CD4-positive, alpha-beta memory T cell (primary cell): ENCODE results near the gene IQGAP2. TPM values are rescaled to one million over a fixed set of nuclear protein-coding genes. Genes with fewer than 3 reads are reported as not detected.

ENCODE experiments used
- CTCF ChIA-PET: fragments of 350-600 bp; sonication (Branson Sonifier 250); formaldehyde crosslinking; loops from one replicate; lab custom pipeline; 2021; ENCODE audit warnings: inconsistent platforms; ENCODE audit not compliant: partially characterized antibody; lab: Charles Lee
- POLR2A ChIA-PET: fragments of 350-600 bp; sonication (Branson Sonifier 250); formaldehyde crosslinking; loops from one replicate; lab custom pipeline; 2021; ENCODE audit not compliant: partially characterized antibody; lab: Charles Lee
- DNase-seq, 5 donors: peaks; one replicate each; pipeline versions ENCODE4 v3.0.0 to v3.0.0-alpha.2; 2020 to 2022; ENCODE audit warnings: mixed read lengths in 1 of 5
- H3K27ac ChIP-seq: one replicate; pipeline ENCODE4 v1.7.0; 2013; ENCODE audit warnings: low read depth, low read length
- H3K27me3 ChIP-seq: 2 replicates; pipeline ENCODE4 v1.7.0; 2013; ENCODE audit warnings: mild to moderate bottlenecking, low read length, moderate library complexity; ENCODE audit not compliant: insufficient read depth
- H3K36me3 ChIP-seq: 2 replicates; pipeline ENCODE4 v1.7.0; 2013; ENCODE audit warnings: mild to moderate bottlenecking, low read length, moderate library complexity; ENCODE audit not compliant: insufficient read depth
- H3K4me1 ChIP-seq: 2 replicates; pipeline ENCODE4 v1.7.0; 2013; ENCODE audit warnings: mild to moderate bottlenecking, low read length, moderate library complexity; ENCODE audit not compliant: insufficient read depth
- H3K4me3 ChIP-seq, 2 donors: one replicate each; pipeline ENCODE4 v1.7.0; 2013; ENCODE audit warnings: low read length in 2 of 2, mild to moderate bottlenecking in 1 of 2
- H3K9me3 ChIP-seq, 2 donors: one replicate each; pipeline ENCODE4 v1.7.0; 2013; ENCODE audit warnings: low read length in 2 of 2, control low read depth in 1 of 2; ENCODE audit not compliant: control insufficient read depth in 1 of 2
- H3K27ac Mint-ChIP-seq, 7 donors: one replicate each; pipeline ENCODE4 v1.8.0; 2020 to 2021; ENCODE audit warnings: mixed read lengths in 7 of 7, mild to moderate bottlenecking in 6 of 7, inconsistent platforms in 3 of 7, moderate library complexity in 3 of 7
- H3K27me3 Mint-ChIP-seq, 2 donors: one replicate each; pipeline ENCODE4 v1.8.0; 2020 to 2021; ENCODE audit warnings: mixed read lengths in 2 of 2
- H3K36me3 Mint-ChIP-seq, 2 donors: one replicate each; pipeline ENCODE4 v1.8.0; 2020 to 2021; ENCODE audit warnings: mixed read lengths in 2 of 2, inconsistent platforms in 1 of 2, mild to moderate bottlenecking in 1 of 2
- H3K4me1 Mint-ChIP-seq, 4 donors: one replicate each; pipeline ENCODE4 v1.8.0; 2020 to 2021; ENCODE audit warnings: mixed read lengths in 4 of 4, mild to moderate bottlenecking in 1 of 4
- H3K4me3 Mint-ChIP-seq, 8 donors: one replicate each; pipeline ENCODE4 v1.8.0; 2020 to 2021; ENCODE audit warnings: mixed read lengths in 8 of 8, mild to moderate bottlenecking in 7 of 8, moderate library complexity in 6 of 8, inconsistent platforms in 3 of 8
- H3K9me3 Mint-ChIP-seq, 8 donors: one replicate each; pipeline ENCODE4 v1.8.0; 2020 to 2021; ENCODE audit warnings: mixed read lengths in 8 of 8, mild to moderate bottlenecking in 5 of 8, inconsistent platforms in 3 of 8, moderate library complexity in 1 of 8
- intact Hi-C: fragments of 100-400 bp; cut with micrococcal nuclease; formaldehyde crosslinking; loops from one replicate; pipeline ENCODE4 v1.15.1; 2023
- polyA plus RNA-seq, 2 donors: library from polyadenylated mRNA; unstranded; fragments of 300-500 nt; fragmentation: Illumina TruSeq; gene quantifications; one replicate each; pipeline ENCODE4 v1.2.3, GENCODE V29; 2021
- total RNA-seq, 2 experiments: library from RNA; stranded (reverse); gene quantifications; one replicate each; pipeline ENCODE4 v1.2.3, GENCODE V29; 2021

The IQGAP2 gene
- total and polyA plus RNA-seq, 4 experiments from 2014 or later: 24.7 to 126 (median 98.5) TPM

DNA sequence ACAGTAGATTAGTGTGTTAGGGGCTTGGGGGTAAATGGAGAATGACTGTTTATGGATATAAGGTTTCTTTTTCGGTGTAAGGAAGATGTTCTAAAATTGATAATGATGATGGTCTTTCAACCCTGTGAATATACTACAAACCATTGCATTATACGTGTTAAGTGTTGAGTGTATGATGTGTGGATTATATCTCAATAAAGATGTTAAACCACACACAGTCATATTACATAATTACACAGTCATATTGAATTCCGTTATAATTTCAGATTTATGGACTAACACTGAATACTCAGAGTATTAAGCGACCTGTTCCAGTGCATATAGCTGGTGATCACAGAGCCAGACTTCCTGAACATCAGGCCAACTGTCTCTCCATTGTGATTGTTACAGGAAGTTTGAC, 152.0 kb downstream of the IQGAP2 start:
- Histone ChIP-seq H3K36me3 (no peaks in the 10 kb centered on the region), H3K9me3 (no peaks in the 10 kb centered on the region), H3K27me3 (no peaks in the 10 kb centered on the region), H3K4me3 (no peak overlapping the region), H3K27ac (no peak overlapping the region), H3K4me1 (peaks cover 24% of the 10 kb centered on the region)
- H3K4me3 Mint-ChIP-seq: no peak overlapping the region
- no peaks in the 10 kb centered on the region for H3K27me3 Mint-ChIP-seq
- peak overlapping the region; percentile 2 to 63 (median 43) for H3K27ac Mint-ChIP-seq
- ChIA-PET POLR2A (interaction anchor here (1.0 kb wide), 1 partner anchor 12 kb away, joined by 3 read pairs; no protein-coding TSS in a partner anchor), CTCF (interaction anchor here (2.0 kb wide), 1 partner anchor 11 kb away, joined by 8 read pairs; no protein-coding TSS in a partner anchor)
- intact Hi-C loops: no loop called here
- peaks cover 18 to 19% of the 10 kb centered on the region in 2 donors for H3K36me3 Mint-ChIP-seq
- peaks cover 31 to 62% (median 49%) of the 10 kb centered on the region in 4 donors for H3K4me1 Mint-ChIP-seq
- H3K9me3 Mint-ChIP-seq: no peaks in the 10 kb centered on the region
- no peak for DNase-seq

DNA sequence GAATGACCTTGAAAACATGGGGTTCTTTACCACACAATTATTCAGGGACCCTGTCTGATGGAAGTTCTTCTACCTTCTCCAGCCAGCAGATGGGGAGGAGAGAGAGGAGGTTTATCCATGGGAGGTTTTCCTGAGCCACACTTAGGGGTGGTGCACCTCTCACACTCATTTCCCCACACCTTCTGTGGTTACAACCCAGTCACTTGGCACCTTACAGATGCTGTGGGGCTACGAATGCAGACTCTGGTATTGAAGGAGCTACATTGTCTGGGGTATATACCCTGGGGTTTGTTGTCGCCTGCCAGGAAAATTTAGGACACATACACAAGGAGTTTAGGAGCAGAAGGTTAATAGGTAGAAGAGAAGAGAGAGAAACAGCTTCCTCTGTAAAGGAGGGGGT, 152.6 kb downstream of the IQGAP2 start:
- Mint-ChIP-seq H3K27me3 (no peaks in the 10 kb centered on the region), H3K9me3 (no peaks in the 10 kb centered on the region), H3K4me1 (peaks cover 33 to 58% (median 47%) of the 10 kb centered on the region in 4 donors), H3K36me3 (peaks cover 18 to 22% of the 10 kb centered on the region in 2 donors), H3K4me3 (peak overlapping the region in 1 of 8 donors; percentile 24), H3K27ac (peak overlapping the region in 6 of 7 donors; percentile 32 to 86 (median 50))
- Histone ChIP-seq H3K27me3 (no peaks in the 10 kb centered on the region), H3K4me3 (no peak overlapping the region), H3K9me3 (no peaks in the 10 kb centered on the region), H3K27ac (no peak overlapping the region), H3K36me3 (no peaks in the 10 kb centered on the region), H3K4me1 (peaks cover 23% of the 10 kb centered on the region)
- POLR2A ChIA-PET: interaction anchor here (0.9 kb wide), 1 partner anchor 13 kb away, joined by 4 read pairs; no protein-coding TSS in a partner anchor
- intact Hi-C loops: no loop called here
- CTCF ChIA-PET: interaction anchor here (2.0 kb wide), 1 partner anchor 12 kb away, joined by 8 read pairs; no protein-coding TSS in a partner anchor
- no peak for DNase-seq

DNA sequence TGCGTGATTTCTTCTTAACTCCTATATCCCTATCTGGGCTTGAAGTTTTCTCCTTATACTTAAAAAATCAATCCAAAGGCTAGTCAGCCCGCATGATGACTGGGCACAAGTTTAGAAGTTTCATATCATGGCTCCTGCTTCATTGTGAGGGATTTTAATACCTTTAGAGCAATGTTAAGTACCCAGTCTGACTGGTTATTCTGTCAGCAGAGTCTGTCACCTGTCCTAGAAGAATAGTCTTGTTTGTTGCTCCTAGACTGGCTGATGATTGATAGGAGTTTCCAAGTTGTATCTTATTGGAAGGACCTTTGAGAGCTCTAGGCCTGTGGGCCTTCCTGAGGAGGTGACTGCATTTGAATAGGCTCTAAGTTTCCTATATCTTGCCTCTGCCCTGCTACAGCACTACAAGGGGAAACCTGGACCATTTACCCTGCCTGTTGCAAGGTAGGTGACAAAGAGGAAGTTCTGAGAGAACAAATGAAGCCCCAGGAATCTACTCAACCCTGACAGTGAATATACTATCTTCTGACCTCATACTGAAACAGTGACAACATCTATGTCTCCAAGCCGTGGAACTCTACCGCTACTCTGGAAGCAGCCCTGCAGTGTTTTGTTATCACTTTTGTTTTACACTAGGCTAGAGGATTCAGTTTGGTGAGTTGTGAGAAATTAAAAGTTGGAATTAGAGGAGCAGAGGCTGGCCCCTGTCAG, 153.6 kb downstream of the IQGAP2 start:
- H3K4me3 ChIP-seq: no peak overlapping the region
- H3K36me3 ChIP-seq: peaks cover 8% of the 10 kb centered on the region
- Mint-ChIP-seq H3K27me3 (no peaks in the 10 kb centered on the region), H3K36me3 (peaks cover 18 to 27% of the 10 kb centered on the region in 2 donors), H3K4me3 (peak overlapping the region in 2 of 8 donors; percentile 23 to 28), H3K4me1 (peaks cover 35 to 59% (median 53%) of the 10 kb centered on the region in 4 donors), H3K27ac (peak overlapping the region; percentile 59 to 90 (median 74)), H3K9me3 (no peaks in the 10 kb centered on the region)
- CTCF ChIA-PET: no interaction called here
- H3K9me3 ChIP-seq: no peaks in the 10 kb centered on the region
- no peaks in the 10 kb centered on the region for H3K27me3 ChIP-seq
- peaks cover 23% of the 10 kb centered on the region for H3K4me1 ChIP-seq
- DNase-seq: no peak
- H3K27ac ChIP-seq: peak overlapping the region; percentile 12
- POLR2A ChIA-PET: interaction anchor here (1.1 kb wide), 1 partner anchor 9 kb away, joined by 3 read pairs; no protein-coding TSS in a partner anchor
- intact Hi-C loops: no loop called here

DNA sequence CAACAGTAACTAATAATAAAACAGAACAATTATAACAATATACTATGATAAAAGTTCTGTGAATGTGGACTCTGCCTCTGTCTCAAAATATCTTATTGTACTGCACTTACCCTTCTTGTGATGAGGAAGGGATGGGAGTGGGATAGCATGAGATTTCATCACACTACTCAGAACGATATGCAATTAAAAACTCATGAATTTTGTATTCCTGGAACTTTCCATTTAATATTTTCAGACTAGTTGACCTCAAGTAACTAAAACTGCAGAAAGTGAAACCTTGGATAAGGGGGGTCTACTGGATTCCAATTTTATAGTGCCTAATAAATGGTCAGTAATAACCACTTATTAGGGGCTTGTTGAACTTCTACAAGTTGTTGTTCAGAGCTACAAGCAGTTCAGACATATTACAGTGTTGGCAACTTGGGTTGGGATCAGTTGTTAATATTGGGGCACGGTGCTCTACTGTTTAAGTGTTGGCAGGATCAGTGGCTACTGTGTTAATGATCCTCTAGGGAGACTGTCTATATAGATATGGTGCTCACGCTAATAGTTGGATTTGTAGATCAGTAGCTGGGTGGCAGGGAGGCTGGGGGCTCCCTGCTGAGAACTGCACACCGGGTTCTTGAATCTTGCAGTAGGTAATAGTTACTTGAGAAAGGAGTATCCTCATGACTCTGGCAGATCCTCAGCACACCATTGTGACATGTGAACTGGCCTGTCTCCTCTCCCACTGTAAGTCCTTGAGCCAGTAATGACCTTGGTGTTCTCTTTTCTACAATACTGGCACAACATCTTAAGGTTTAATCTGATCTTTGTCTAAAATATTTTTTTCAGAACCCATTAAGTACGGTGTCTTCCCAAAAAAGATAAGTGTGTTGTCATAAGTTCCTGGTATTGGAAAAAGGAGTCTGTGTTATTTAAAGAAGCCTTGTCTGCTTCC, 158.1 kb downstream of the IQGAP2 start:
- Mint-ChIP-seq H3K4me1 (peaks cover 26 to 49% (median 34%) of the 10 kb centered on the region in 4 donors), H3K9me3 (no peaks in the 10 kb centered on the region), H3K4me3 (no peak overlapping the region), H3K27me3 (no peaks in the 10 kb centered on the region), H3K27ac (peak overlapping the region in 4 of 7 donors; percentile 22 to 65 (median 58)), H3K36me3 (peaks cover 50 to 68% of the 10 kb centered on the region in 2 donors)
- no peak overlapping the region for H3K27ac ChIP-seq
- peaks cover 7% of the 10 kb centered on the region for H3K4me1 ChIP-seq
- ChIA-PET POLR2A (no interaction called here), CTCF (no interaction called here)
- no peaks in the 10 kb centered on the region for H3K9me3 ChIP-seq
- peaks cover 22% of the 10 kb centered on the region for H3K36me3 ChIP-seq
- no peak overlapping the region for H3K4me3 ChIP-seq
- no peaks in the 10 kb centered on the region for H3K27me3 ChIP-seq
- DNase-seq: no peak
- intact Hi-C loops: no loop called here

DNA sequence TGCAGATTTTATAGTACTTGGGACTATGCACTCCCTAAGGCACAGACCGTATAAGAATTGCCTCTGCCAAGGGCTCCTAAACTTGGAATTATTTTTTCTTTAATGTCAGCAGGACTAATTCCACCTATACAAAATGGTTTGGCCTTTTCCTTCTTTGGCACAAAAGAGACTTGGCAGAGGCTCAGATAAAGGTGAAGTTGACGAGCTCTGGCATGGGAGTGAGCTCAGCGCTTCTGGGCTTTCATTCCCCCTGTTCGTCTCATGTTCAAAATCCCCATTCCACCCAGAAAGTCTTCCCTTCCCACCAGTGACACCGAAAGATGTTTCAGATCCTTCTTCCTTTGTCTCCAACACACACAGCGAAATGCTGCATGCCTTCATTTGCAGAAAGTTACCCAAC, 158.9 kb downstream of the IQGAP2 start:
- Histone ChIP-seq H3K36me3 (peaks cover 28% of the 10 kb centered on the region), H3K4me3 (no peak overlapping the region), H3K27me3 (no peaks in the 10 kb centered on the region), H3K4me1 (peaks cover 6% of the 10 kb centered on the region), H3K9me3 (no peaks in the 10 kb centered on the region), H3K27ac (no peak overlapping the region)
- POLR2A ChIA-PET: no interaction called here
- no peak for DNase-seq
- peaks cover 56 to 69% of the 10 kb centered on the region in 2 donors for H3K36me3 Mint-ChIP-seq
- H3K9me3 Mint-ChIP-seq: no peaks in the 10 kb centered on the region
- H3K27ac Mint-ChIP-seq: peak overlapping the region in 2 of 7 donors; percentile 64 to 65
- intact Hi-C loops: no loop called here
- no peaks in the 10 kb centered on the region for H3K27me3 Mint-ChIP-seq
- peaks cover 24 to 49% (median 33%) of the 10 kb centered on the region in 4 donors for H3K4me1 Mint-ChIP-seq
- no peak overlapping the region for H3K4me3 Mint-ChIP-seq
- CTCF ChIA-PET: no interaction called here

DNA sequence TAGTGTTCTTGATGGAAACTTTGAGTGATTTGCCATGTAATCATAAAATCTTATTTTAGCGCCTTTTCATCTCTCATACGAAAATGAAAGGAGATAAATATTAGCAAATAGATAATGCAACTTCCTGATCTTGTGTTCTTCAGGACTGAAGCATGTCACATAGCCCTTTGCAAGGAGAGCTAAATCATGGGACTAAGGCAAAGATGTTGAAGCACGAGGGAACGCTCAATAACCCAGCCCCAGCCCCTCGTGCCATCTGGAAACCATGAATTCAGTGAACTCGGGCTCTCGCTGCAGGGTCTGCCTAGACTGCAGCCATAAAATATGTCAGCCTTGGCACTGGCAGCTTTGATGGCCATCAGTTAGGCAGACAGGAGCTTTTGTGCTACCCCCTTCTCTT, 161.9 kb downstream of the IQGAP2 start:
- Histone ChIP-seq H3K27ac (no peak overlapping the region), H3K4me3 (no peak overlapping the region), H3K9me3 (no peaks in the 10 kb centered on the region), H3K4me1 (peaks cover 6% of the 10 kb centered on the region), H3K27me3 (no peaks in the 10 kb centered on the region), H3K36me3 (peaks cover 28% of the 10 kb centered on the region)
- Mint-ChIP-seq H3K27ac (no peak overlapping the region), H3K9me3 (no peaks in the 10 kb centered on the region), H3K4me1 (peaks cover 28 to 52% (median 36%) of the 10 kb centered on the region in 4 donors), H3K27me3 (no peaks in the 10 kb centered on the region), H3K36me3 (peaks cover 45 to 60% of the 10 kb centered on the region in 2 donors), H3K4me3 (no peak overlapping the region)
- DNase-seq: no peak
- CTCF ChIA-PET: interaction anchor here (1.0 to 1.8 kb wide), 4 partner anchors 9 to 21 kb away, joined by 3 to 4 read pairs (median 4); no protein-coding TSS in a partner anchor
- POLR2A ChIA-PET: interaction anchor here (1.4 kb wide), 1 partner anchor 162 kb away, joined by 3 read pairs; the partner anchor contains the start of gene IQGAP2
- intact Hi-C loops: no loop called here
